ENCODE results near the gene PHETA1.

Gene PHETA1

GRCh38 chr12:111319600-111320257, 49.2 kb downstream of the PHETA1 start:
- DNase-seq: no peak

GRCh38 chr12:111318450-111318849, 50.4 kb downstream of the PHETA1 start:
- DNase-seq: no peak

- no peak for DNase-seq
Measured at GRCh38 chr12:111316671-111317070, 52.2 kb downstream of the PHETA1 start.

GRCh38 chr12:111314953-111315539, 53.8 kb downstream of the PHETA1 start:
- DNase-seq: no peak

GRCh38 chr12:111313833-111314259, 55.0 kb downstream of the PHETA1 start:
- peak; percentile 76 for DNase-seq

- no peak for DNase-seq
Measured at GRCh38 chr12:111312708-111313107, 56.2 kb downstream of the PHETA1 start.

- DNase-seq: no peak
Measured at GRCh38 chr12:111312016-111312415, 56.9 kb downstream of the PHETA1 start.

GRCh38 chr12:111311011-111311410, 57.9 kb downstream of the PHETA1 start:
- no peak for DNase-seq

Measured in activated T-cell treated with anti-CD3 and anti-CD28 coated beads, Interleukin-2, amount 50 U/mL, for 1 hour (primary cell).